GM18519 (cell line): ENCODE results near the gene LBX2.

ENCODE experiments used
- ATAC-seq: cut with Tn5 transposase; IDR thresholded peaks from one replicate; pipeline ENCODE4 v1.9.1; 2021; ENCODE audit warnings: mild to moderate bottlenecking, moderate library complexity; ENCODE audit not compliant: unreplicated experiment, low FRiP score

The LBX2 gene

GRCh38 chr2:74499267-74499939 lies at the start of gene LBX2:
TSS of gene LBX2 (minus strand) at chr2:74499603. CDS start at chr2:74499537, 66 bp downstream.
- ATAC-seq: no peak

- ATAC-seq: no peak
These were observed 49.0 kb upstream of the LBX2 start for GRCh38 chr2:74548285-74548899.

- no peak for ATAC-seq
These were observed 46.6 kb upstream of the LBX2 start for GRCh38 chr2:74546004-74546403.

GRCh38 chr2:74544634-74545033 lies 45.2 kb upstream of the LBX2 start:
- ATAC-seq: no peak

- ATAC-seq: no peak
These were observed 43.6 kb upstream of the LBX2 start for GRCh38 chr2:74542978-74543377.

GRCh38 chr2:74540291-74540690 lies 40.9 kb upstream of the LBX2 start:
- no peak for ATAC-seq

GRCh38 chr2:74538881-74539339 lies 39.5 kb upstream of the LBX2 start:
- ATAC-seq: no peak

GRCh38 chr2:74537140-74537539 lies 37.7 kb upstream of the LBX2 start:
- no peak for ATAC-seq

- ATAC-seq: no peak
These were observed 37.0 kb upstream of the LBX2 start for GRCh38 chr2:74536166-74536950.

GRCh38 chr2:74535440-74535965 lies 36.1 kb upstream of the LBX2 start:
- no peak for ATAC-seq

GRCh38 chr2:74534411-74534810 lies 35.0 kb upstream of the LBX2 start:
- ATAC-seq: no peak

GRCh38 chr2:74533464-74533863 lies 34.1 kb upstream of the LBX2 start:
- ATAC-seq: no peak

- no peak for ATAC-seq
These were observed 32.8 kb upstream of the LBX2 start for GRCh38 chr2:74532222-74532621.

GRCh38 chr2:74531666-74532065 lies 32.3 kb upstream of the LBX2 start:
- no peak for ATAC-seq

- ATAC-seq: no peak
These were observed 31.1 kb upstream of the LBX2 start for GRCh38 chr2:74530239-74531187.

- ATAC-seq: peak; percentile 66
These were observed 30.2 kb upstream of the LBX2 start, which contains the start of the genes AUP1 and HTRA2 for GRCh38 chr2:74529357-74530238. TSS of gene AUP1 (minus strand) at chr2:74529706. CDS start at chr2:74529629, 77 bp downstream. TSS of gene HTRA2 (plus strand) at chr2:74529933. CDS start at chr2:74530007, 74 bp downstream.

- ATAC-seq: peak; percentile 5
These were observed 29.4 kb upstream of the LBX2 start for GRCh38 chr2:74528600-74529356.

- ATAC-seq: no peak
These were observed 28.3 kb upstream of the LBX2 start for GRCh38 chr2:74527741-74528140.
